Esophagus (tissue), 2 donors: ENCODE data around the gene DDX41. TPM values are rescaled to one million over a fixed set of nuclear protein-coding genes. Genes with fewer than 3 reads are reported as not detected.

Experiments
- H3K27ac ChIP-seq, 2 donors: one replicate each; pipeline ENCODE4 v1.5.1; 2013; ENCODE audit warnings: low read depth in 2 of 2, mild to moderate bottlenecking in 2 of 2, inconsistent platforms in 1 of 2, low read length in 1 of 2, moderate library complexity in 1 of 2
- H3K27me3 ChIP-seq, 2 donors: one replicate each; pipeline ENCODE4 v1.6.1; 2013; ENCODE audit warnings: low read length in 2 of 2, control low read depth in 1 of 2, mild to moderate bottlenecking in 1 of 2; ENCODE audit not compliant: insufficient read depth in 2 of 2, control insufficient read depth in 1 of 2
- H3K36me3 ChIP-seq, 2 donors: one replicate each; pipeline ENCODE4 v1.6.1; 2013; ENCODE audit warnings: low read length in 1 of 2; ENCODE audit not compliant: control insufficient read depth in 2 of 2, insufficient read depth in 2 of 2
- H3K4me1 ChIP-seq, 2 donors: one replicate each; pipeline ENCODE4 v1.6.1; 2013; ENCODE audit warnings: low read length in 1 of 2; ENCODE audit not compliant: control insufficient read depth in 2 of 2, insufficient read depth in 2 of 2
- H3K4me3 ChIP-seq, 2 donors: one replicate each; pipeline ENCODE4 v1.5.1; 2013; ENCODE audit warnings: low read length in 2 of 2, mild to moderate bottlenecking in 2 of 2, low read depth in 1 of 2, moderate library complexity in 1 of 2
- H3K9me3 ChIP-seq, 2 donors: one replicate each; pipeline ENCODE4 v1.6.1; 2013; ENCODE audit warnings: mild to moderate bottlenecking in 2 of 2, low read depth in 1 of 2, low read length in 1 of 2, moderate library complexity in 1 of 2; ENCODE audit not compliant: control insufficient read depth in 2 of 2, insufficient read depth in 1 of 2
- WGBS, 2 donors: extraction: QIAGEN DNeasy Blood & Tissue Kit; methylation state at CpG; one replicate each; pipeline ENCODE4 v1.1.7; 2013; 5-methylcytosine and 5-hydroxymethylcytosine counted together
- polyA plus RNA-seq, 2 donors: library from polyadenylated mRNA; stranded (reverse); fragments of 200-250 nt; gene quantifications; one replicate each; pipeline ENCODE4 v1.2.3, GENCODE V29; 2013
- donor health status: healthy with polysubstance abuse.
- donor health status: Bipolar disorder and iron deficiency.

DDX41 gene
- polyA plus RNA-seq, 2 donors: 57.0 to 73.8 TPM

GRCh38 chr5:177482359-177482795 lies 34.4 kb downstream of the DDX41 start:
- Histone ChIP-seq H3K36me3 (peaks cover 4 to 14% of the 10 kb centered on the region in 2 donors), H3K27me3 (no peaks in the 10 kb centered on the region), H3K4me3 (no peak overlapping the region), H3K9me3 (no peaks in the 10 kb centered on the region), H3K4me1 (peaks cover 2 to 14% of the 10 kb centered on the region in 2 donors), H3K27ac (peak overlapping the region in 1 of 2 donors; percentile 63)
- WGBS, 2 donors: 84 to 86% methylated on average over 10 of the region's 10 CpGs

- H3K36me3 ChIP-seq: peaks cover 4 to 10% of the 10 kb centered on the region in 2 donors
- H3K27ac ChIP-seq: peak overlapping the region; percentile 52 to 84
- H3K4me3 ChIP-seq: no peak overlapping the region
- peaks cover 2 to 17% of the 10 kb centered on the region in 2 donors for H3K4me1 ChIP-seq
- H3K9me3 ChIP-seq: no peaks in the 10 kb centered on the region
- no peaks in the 10 kb centered on the region for H3K27me3 ChIP-seq
- 65 to 68% methylated on average over 14 of the region's 14 CpGs for WGBS, 2 donors
Measured at GRCh38 chr5:177479774-177480173, 37.0 kb downstream of the DDX41 start.

- peak overlapping the region; percentile 52 to 84 for H3K27ac ChIP-seq
- H3K4me1 ChIP-seq: peaks cover 2 to 13% of the 10 kb centered on the region in 2 donors
- H3K36me3 ChIP-seq: peaks cover 4 to 6% of the 10 kb centered on the region in 2 donors
- H3K27me3 ChIP-seq: no peaks in the 10 kb centered on the region
- 39 to 44% methylated on average over 18 of the region's 18 CpGs for WGBS, 2 donors
- no peak overlapping the region for H3K4me3 ChIP-seq
- no peaks in the 10 kb centered on the region for H3K9me3 ChIP-seq
Measured at GRCh38 chr5:177478711-177479646, 37.8 kb downstream of the DDX41 start.

- H3K4me3 ChIP-seq: no peak overlapping the region
- no peaks in the 10 kb centered on the region for H3K9me3 ChIP-seq
- H3K4me1 ChIP-seq: peaks cover 2 to 13% of the 10 kb centered on the region in 2 donors
- WGBS, 2 donors: 89 to 91% methylated on average over 13 of the region's 13 CpGs
- H3K27ac ChIP-seq: peak overlapping the region in 1 of 2 donors; percentile 34
- H3K36me3 ChIP-seq: no peaks in the 10 kb centered on the region
- no peaks in the 10 kb centered on the region for H3K27me3 ChIP-seq
Measured at GRCh38 chr5:177477701-177478477, 38.9 kb downstream of the DDX41 start.

DNA sequence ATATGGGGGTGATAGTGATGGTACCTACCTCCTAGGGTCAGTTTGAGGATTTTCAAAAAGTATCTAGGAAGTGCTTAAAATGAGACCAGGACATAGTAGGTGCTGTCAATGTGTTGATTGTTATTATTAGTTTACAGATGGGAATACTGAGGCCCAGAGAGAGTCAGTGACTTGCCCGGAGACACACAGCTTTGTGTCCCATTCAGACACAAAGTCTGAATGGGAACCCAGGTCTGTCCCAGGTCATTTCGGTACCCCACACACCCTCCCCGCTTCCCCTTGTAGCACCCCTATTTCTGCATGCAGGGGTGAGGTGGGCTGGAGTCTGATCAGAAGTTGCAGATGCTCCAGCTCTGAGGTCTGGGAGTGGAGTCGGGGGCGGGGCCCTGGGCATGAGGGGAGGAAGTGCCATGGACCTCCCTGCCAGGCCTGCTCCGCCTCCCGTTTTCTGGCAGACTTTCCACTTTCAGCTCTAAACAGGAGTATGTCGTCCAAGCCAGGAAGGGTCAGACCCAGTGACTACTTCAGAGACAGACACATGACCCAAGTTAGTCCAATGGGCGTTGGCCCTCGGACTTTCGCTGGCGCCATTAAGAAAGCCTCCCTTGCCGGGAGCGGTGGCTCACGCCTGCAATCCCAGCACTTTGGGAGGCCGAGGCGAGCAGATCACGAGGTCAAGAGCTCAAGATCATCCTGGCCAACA lies 40.1 kb downstream of the DDX41 start:
- Histone ChIP-seq H3K27me3 (no peaks in the 10 kb centered on the region), H3K36me3 (no peaks in the 10 kb centered on the region), H3K9me3 (no peaks in the 10 kb centered on the region), H3K4me1 (peaks cover 9 to 21% of the 10 kb centered on the region in 2 donors), H3K4me3 (no peak overlapping the region), H3K27ac (no peak overlapping the region)
- WGBS, 2 donors: 70 to 81% methylated on average over 18 of the region's 18 CpGs

DNA sequence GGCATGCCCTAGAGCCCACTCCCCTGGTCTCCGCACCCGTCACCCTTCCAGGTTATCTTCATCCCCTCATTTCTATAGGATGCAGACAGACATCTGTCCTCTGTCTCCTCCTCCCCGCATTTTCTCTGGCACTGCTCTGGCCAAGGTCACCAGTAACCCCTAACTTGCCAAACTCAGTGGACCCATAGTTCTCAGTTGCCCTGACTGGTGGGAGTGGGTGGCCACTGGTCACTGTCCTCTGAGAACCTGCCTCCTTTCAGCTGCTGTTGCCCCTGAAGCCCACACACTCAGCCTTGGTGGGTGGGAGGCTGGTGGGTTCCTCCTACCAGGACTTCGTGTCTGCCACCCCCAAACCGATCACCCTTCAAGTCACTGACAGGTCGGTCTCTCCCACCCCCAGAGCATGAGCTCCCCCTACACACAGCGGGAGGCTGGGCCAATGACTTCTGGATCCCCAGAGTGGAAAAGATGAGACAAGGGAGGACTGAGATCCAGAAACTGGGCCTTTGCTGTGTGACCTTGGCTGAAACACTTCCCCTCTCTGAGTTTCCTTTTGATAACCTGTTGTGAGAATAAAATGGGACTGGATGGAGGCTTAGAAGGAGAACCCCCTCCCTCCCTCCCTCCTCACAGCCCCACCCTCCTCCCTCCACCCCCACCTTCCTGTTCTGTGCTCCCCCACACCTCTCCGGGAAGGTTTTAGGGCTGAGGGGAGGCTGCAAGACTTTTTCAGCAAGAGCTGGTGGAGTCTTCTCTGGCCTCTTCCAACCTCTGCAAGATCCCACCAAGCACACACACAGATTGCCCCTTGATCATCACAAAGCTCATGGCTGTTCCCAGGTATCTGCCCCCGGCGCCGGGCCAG lies 41.0 kb downstream of the DDX41 start:
- Histone ChIP-seq H3K36me3 (no peaks in the 10 kb centered on the region), H3K4me1 (peaks cover 11 to 24% of the 10 kb centered on the region in 2 donors), H3K27ac (peak overlapping the region in 1 of 2 donors; percentile 45), H3K9me3 (no peaks in the 10 kb centered on the region), H3K4me3 (no peak overlapping the region), H3K27me3 (no peaks in the 10 kb centered on the region)
- WGBS, 2 donors: 63 to 67% methylated on average over 11 of the region's 11 CpGs

GRCh38 chr5:177474846-177475562 lies 41.8 kb downstream of the DDX41 start:
- no peaks in the 10 kb centered on the region for H3K36me3 ChIP-seq
- no peaks in the 10 kb centered on the region for H3K27me3 ChIP-seq
- peaks cover 11 to 26% of the 10 kb centered on the region in 2 donors for H3K4me1 ChIP-seq
- H3K9me3 ChIP-seq: no peaks in the 10 kb centered on the region
- H3K4me3 ChIP-seq: no peak overlapping the region
- H3K27ac ChIP-seq: peak overlapping the region; percentile 11 to 72
- WGBS, 2 donors: 49 to 53% methylated on average over 3 to 4 of the region's 4 CpGs

DNA sequence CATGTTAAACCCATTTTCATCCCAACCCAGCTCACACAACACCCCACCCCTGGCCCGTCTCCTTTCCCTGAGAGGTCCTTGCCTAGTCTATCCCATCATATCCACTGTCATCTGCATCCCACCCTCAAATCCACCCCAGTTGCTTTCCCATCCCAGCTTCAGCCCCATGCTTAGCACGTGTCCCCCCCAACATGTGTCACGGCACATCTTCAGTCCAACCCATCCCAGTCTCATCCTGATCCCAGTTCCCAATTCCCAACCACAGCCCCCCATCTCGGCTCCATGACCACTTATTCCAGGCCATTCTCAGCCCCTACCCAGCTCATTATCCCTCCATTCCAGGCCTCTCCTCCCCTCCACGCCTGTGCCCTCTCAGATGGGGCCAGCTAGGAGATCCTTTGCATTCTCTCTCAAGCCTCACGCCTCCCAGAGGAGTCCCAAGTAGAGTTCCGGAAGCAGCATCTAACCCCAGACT lies 42.7 kb downstream of the DDX41 start:
- Histone ChIP-seq H3K27me3 (no peaks in the 10 kb centered on the region), H3K27ac (peak overlapping the region; percentile 11 to 28), H3K4me1 (peaks cover 10 to 26% of the 10 kb centered on the region in 2 donors), H3K4me3 (no peak overlapping the region), H3K36me3 (no peaks in the 10 kb centered on the region), H3K9me3 (no peaks in the 10 kb centered on the region)
- WGBS, 2 donors: 52 to 60% methylated on average over 7 of the region's 7 CpGs
